ENCODE data around the gene RAB6B. TPM values are rescaled to one million over a fixed set of nuclear protein-coding genes. Genes with fewer than 3 reads are reported as not detected.

RAB6B gene
- polyA plus RNA-seq, 1 experiment, result 3.0 TPM

DNA sequence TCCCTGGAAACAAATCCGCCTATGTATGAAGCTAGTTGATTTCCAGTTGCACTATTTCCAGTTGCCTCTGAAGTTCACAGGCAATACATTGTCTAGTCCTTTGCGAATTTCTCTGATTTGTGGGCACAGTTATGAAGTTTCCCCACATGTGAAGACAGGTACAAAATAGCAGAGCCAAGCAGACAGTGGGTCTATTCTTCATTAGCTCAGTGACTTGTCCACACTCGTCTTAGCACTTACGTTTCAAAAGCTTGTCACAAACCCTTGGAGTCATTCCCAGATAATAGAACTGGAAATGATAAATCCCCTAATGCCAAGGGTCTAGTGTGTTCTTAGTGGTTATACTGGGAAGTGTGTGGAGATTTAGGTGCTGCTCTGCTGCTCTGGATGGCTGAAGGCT is 75.6 kb downstream of the RAB6B start:
- CTCF ChIA-PET, result interaction anchor here (0.6 to 1.9 kb wide), 9 partner anchors 9 to 109 kb away, joined by 3 to 6 read pairs (median 3); no protein-coding TSS in a partner anchor
- no peak overlapping the region for H3K4me3 ChIP-seq (ENCODE audit: low read depth, low read length)
- POLR2A ChIA-PET, result no interaction called here
- TF ChIP-seq, protein P1, sequence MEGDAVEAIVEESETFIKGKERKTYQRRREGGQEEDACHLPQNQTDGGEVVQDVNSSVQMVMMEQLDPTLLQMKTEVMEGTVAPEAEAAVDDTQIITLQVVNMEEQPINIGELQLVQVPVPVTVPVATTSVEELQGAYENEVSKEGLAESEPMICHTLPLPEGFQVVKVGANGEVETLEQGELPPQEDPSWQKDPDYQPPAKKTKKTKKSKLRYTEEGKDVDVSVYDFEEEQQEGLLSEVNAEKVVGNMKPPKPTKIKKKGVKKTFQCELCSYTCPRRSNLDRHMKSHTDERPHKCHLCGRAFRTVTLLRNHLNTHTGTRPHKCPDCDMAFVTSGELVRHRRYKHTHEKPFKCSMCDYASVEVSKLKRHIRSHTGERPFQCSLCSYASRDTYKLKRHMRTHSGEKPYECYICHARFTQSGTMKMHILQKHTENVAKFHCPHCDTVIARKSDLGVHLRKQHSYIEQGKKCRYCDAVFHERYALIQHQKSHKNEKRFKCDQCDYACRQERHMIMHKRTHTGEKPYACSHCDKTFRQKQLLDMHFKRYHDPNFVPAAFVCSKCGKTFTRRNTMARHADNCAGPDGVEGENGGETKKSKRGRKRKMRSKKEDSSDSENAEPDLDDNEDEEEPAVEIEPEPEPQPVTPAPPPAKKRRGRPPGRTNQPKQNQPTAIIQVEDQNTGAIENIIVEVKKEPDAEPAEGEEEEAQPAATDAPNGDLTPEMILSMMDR (IDR thresholded peaks at IDR 0.05; ENCODE audit: insufficient read depth, low read depth, low read length), result no peak
- H3K27me3 ChIP-seq (ENCODE audit: control insufficient read depth, insufficient read depth, low read length), result no peaks in the 10 kb centered on the region
- H3K36me3 ChIP-seq (ENCODE audit: control insufficient read depth, insufficient read depth, low read length), result peaks cover 11% of the 10 kb centered on the region
- DNase-seq (ENCODE audit: low read depth), result no peak

DNA sequence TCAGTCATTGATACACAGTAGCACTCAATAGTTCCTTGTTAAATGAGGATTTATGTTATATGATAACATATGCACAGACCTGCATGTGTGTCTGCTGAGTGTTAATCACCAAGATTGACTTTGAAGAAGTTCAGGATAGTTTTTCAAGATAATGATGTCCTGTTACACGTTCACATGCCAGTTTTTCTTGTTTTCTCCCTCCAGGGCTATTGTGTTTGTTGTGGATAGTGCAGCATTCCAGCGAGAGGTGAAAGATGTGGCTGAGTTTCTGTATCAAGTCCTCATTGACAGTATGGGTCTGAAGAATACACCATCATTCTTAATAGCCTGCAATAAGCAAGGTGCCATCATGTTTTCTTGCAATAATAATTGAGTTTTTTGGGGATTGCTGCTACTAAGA is 80.3 kb downstream of the RAB6B start:
- TF ChIP-seq, protein P1 (IDR thresholded peaks at IDR 0.05; ENCODE audit: insufficient read depth, low read depth, low read length), result no peak
- Histone ChIP-seq H3K36me3 (ENCODE audit: control insufficient read depth, insufficient read depth, low read length) (peaks cover 4% of the 10 kb centered on the region; the same call in 1 of the 2 replicates), H3K27me3 (ENCODE audit: control insufficient read depth, insufficient read depth, low read length) (no peaks in the 10 kb centered on the region), H3K4me3 (ENCODE audit: low read depth, low read length) (no peak overlapping the region)
- no peak for DNase-seq (ENCODE audit: low read depth)
- CTCF ChIA-PET, result interaction anchor here (0.6 to 1.2 kb wide), 3 partner anchors 9 to 421 kb away, joined by 3 read pairs; no protein-coding TSS in a partner anchor
- POLR2A ChIA-PET, result no interaction called here

- ChIA-PET POLR2A (no interaction called here), CTCF (no interaction called here)
- H3K36me3 ChIP-seq (ENCODE audit: control insufficient read depth, insufficient read depth, low read length), result peaks cover 3% of the 10 kb centered on the region
- no peaks in the 10 kb centered on the region for H3K27me3 ChIP-seq (ENCODE audit: control insufficient read depth, insufficient read depth, low read length)
- no peak for DNase-seq (ENCODE audit: low read depth)
- H3K4me3 ChIP-seq (ENCODE audit: low read depth, low read length), result no peak overlapping the region
- TF ChIP-seq, protein P1 (IDR thresholded peaks at IDR 0.05; ENCODE audit: insufficient read depth, low read depth, low read length), result no peak
Observed at GRCh38 chr3:133812872-133813271, 82.8 kb downstream of the RAB6B start.

DNA sequence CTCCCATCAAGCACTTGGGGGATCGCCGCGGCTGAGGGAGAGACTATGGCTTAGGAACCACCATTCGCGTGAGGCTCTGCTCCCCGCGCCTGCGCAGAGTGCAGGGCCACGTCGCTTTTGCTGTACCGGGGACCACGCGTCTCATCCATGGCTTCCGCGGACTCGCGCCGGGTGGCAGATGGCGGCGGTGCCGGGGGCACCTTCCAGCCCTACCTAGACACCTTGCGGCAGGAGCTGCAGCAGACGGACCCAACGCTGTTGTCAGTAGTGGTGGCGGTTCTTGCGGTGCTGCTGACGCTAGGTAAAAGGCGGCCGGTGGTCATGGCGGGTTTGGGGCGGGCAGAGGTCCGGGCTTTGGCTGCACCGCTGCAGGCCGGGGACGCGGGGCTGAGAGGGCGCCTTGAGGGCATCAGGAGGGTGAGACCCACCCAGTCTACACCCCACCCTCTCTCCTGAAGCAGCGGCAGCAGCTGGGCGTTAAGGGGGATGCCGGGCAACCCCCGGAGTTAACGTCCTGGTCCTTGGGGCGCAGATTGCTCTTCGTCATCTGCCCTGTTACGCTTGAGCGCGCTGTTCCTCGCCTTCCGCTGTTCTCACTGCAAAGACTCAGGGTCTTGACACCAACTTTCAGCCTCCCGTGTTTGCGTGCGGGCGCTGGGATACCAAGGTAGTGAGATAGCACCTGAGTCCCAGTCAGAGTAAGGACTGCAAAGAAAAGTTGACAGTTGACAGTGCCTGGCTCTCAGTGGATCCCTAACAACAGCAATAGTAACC is 89.8 kb downstream of the RAB6B start, which contains the start of gene SRPRB:
SRPRB (plus strand) TSS at position 114 of the 774 bp plus-strand sequence; CDS start at position 148, 34 bp downstream.
- Histone ChIP-seq H3K27me3 (ENCODE audit: control insufficient read depth, insufficient read depth, low read length) (peaks cover 1% of the 10 kb centered on the region), H3K36me3 (ENCODE audit: control insufficient read depth, insufficient read depth, low read length) (peaks cover 1% of the 10 kb centered on the region; the same call in 1 of the 2 replicates), H3K4me3 (ENCODE audit: low read depth, low read length) (peak within 1 kb of the TSS; percentile 83)
- ChIA-PET POLR2A (no interaction called here), CTCF (interaction anchor here (0.6 to 1.6 kb wide), 4 partner anchors 9 to 1860 kb away, joined by 3 to 7 read pairs (median 3); no protein-coding TSS in a partner anchor)
- TF ChIP-seq, protein P1 (IDR thresholded peaks at IDR 0.05; ENCODE audit: insufficient read depth, low read depth, low read length), result no peak
- DNase-seq (ENCODE audit: low read depth), result peak; percentile 63

- Histone ChIP-seq H3K4me3 (ENCODE audit: low read depth, low read length) (peak overlapping the region; percentile 83), H3K27me3 (ENCODE audit: control insufficient read depth, insufficient read depth, low read length) (peaks cover 1% of the 10 kb centered on the region), H3K36me3 (ENCODE audit: control insufficient read depth, insufficient read depth, low read length) (peaks cover 1% of the 10 kb centered on the region; the same call in 1 of the 2 replicates)
- POLR2A ChIA-PET, result no interaction called here
- CTCF ChIA-PET, result interaction anchor here (1.6 kb wide), 1 partner anchor 13 kb away, joined by 3 read pairs; no protein-coding TSS in a partner anchor
- TF ChIP-seq, protein P1 (IDR thresholded peaks at IDR 0.05; ENCODE audit: insufficient read depth, low read depth, low read length), result no peak
- DNase-seq (ENCODE audit: low read depth), result no peak
Observed at GRCh38 chr3:133805384-133805701, 90.3 kb downstream of the RAB6B start.
